ENCODE measurements around the gene DNAJA1.
"Not testable (repeated sequence)": the region's sequence is repeated elsewhere in the genome, so short reads cannot be mapped to it uniquely, and the experiment has no call there.

The DNAJA1 gene

DNA sequence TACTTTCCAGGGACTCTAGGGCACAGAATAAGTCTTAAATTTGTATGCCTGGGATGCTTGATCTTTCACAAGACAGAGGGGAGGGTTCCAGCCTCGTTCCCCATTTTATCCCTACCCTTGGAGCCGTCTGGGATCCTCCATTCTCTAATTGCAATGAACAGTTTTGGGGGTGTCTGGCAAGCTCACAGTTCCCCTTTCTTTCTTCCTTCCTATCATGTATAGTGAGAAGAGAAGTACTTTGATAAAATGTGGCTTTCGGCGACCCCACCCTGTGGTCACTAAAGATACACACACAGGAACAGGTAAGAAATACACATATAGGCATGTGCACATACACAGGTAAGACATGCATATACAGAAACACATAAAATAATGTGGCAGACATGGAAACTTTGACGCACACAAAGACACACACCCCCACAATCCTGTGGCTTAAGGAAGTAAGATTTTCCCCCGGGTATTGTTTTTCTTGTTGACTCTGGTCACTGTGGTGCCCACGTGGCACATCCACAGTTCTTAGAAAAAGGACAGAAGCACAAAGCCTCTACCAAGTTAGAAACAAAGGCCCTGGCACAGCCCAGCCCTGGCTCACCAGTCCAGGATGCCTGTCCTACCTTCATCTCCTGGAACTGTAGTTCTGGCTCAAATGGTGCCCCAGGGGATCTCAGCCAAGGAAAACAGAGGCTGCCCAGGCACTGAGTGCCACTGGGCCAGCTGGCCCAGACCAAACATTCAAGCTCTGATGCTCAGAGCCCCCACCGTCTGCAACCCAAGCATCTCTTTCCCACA lies 57.7 kb downstream of the DNAJA1 start:
- no peak for DNase-seq

DNA sequence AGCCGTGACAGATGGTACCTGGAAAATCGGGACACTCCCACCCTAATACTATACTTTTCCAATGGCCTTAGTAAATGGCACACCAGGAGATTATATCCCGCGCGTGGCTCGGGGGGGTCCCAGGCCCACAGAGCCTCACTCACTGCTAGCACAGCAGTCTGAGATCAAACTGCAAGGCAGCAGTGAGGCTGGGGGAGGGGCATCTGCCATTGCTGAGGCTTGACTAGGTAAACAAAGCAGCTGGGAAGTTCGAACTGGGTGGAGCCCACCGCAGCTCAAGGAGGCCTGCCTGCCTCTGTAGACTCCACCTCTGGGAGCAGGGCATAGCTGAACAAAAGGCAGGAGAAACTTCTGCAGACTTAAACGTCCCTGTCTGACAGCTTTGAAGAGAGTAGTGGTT lies 60.6 kb downstream of the DNAJA1 start:
- not testable (repeated sequence) for DNase-seq

All from fibroblast of skin of scalp (primary cell).